ENCODE results near the gene ATP6V1E1. TPM values are rescaled to one million over a fixed set of nuclear protein-coding genes. Genes with fewer than 3 reads are reported as not detected.
A peak's percentile ranks its signal among the peaks of the same experiment; 100 is the strongest.
"Not testable (repeated sequence)": the region's sequence is repeated elsewhere in the genome, so short reads cannot be mapped to it uniquely, and the experiment has no call there.

Gene ATP6V1E1
- total RNA-seq, 3 donors from 2014 or later: 111 to 163 (median 117) TPM

DNA sequence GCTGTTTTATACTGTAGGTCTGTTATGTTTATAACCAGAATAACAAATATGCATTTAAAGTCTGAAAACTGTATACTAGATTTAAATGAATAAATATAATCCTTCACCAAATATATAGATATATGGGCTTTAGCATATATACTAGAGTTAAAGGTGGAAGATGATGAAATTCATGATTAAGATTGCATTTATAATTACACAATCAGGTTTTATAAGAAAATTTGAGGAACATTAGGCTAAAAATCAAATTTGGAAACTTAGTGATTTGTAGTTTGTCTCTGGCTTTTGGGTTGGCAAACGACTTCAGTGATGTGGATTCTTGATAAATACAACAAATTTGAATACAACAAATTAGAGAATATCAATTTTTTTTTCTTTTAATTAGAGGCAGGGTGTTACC is 20.0 kb upstream of the ATP6V1E1 start:
- DNase-seq (ENCODE audit: low spot score in 2 of 2): no peak
- H3K9me3 ChIP-seq: no peaks in the 10 kb centered on the region
- no peaks in the 10 kb centered on the region for H3K4me1 ChIP-seq
- TF ChIP-seq, protein P1, sequence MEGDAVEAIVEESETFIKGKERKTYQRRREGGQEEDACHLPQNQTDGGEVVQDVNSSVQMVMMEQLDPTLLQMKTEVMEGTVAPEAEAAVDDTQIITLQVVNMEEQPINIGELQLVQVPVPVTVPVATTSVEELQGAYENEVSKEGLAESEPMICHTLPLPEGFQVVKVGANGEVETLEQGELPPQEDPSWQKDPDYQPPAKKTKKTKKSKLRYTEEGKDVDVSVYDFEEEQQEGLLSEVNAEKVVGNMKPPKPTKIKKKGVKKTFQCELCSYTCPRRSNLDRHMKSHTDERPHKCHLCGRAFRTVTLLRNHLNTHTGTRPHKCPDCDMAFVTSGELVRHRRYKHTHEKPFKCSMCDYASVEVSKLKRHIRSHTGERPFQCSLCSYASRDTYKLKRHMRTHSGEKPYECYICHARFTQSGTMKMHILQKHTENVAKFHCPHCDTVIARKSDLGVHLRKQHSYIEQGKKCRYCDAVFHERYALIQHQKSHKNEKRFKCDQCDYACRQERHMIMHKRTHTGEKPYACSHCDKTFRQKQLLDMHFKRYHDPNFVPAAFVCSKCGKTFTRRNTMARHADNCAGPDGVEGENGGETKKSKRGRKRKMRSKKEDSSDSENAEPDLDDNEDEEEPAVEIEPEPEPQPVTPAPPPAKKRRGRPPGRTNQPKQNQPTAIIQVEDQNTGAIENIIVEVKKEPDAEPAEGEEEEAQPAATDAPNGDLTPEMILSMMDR (IDR thresholded peaks at IDR 0.05): no peak
- TF ChIP-seq POLR2AphosphoS5 (IDR thresholded peaks at IDR 0.05) (no peak), POLR2A (IDR thresholded peaks at IDR 0.05) (no peak)
- H3K36me3 ChIP-seq: no peaks in the 10 kb centered on the region
- no peak overlapping the region for H3K27ac ChIP-seq
- no peaks in the 10 kb centered on the region for H3K27me3 ChIP-seq
- intact Hi-C loops (cut with DNase I; ENCODE audit: low total_unique reads): no loop called here
- H3K4me3 ChIP-seq: no peak overlapping the region

DNA sequence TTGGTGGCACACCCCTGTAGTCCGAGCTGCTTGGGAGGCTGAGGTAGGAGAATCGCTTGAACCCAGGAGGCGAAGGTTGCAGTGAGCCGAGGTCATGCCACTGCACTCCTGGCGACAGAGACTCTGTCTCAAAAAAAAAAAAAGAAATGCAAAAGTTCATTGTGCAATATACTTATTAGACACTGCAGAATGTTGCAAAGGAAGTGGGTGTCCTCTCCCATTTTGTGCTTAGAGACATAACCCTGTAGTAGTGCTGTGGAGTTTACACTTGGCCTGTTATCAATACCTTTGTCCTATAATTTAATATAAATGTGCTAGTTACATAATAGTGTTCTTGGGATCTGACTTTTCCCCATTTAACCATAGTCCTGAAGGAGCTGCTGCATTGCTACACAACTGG is 19.4 kb upstream of the ATP6V1E1 start:
- intact Hi-C loops (cut with DNase I; ENCODE audit: low total_unique reads): no loop called here
- Histone ChIP-seq H3K27ac (no peak overlapping the region), H3K27me3 (no peaks in the 10 kb centered on the region), H3K4me3 (no peak overlapping the region), H3K9me3 (no peaks in the 10 kb centered on the region), H3K4me1 (no peaks in the 10 kb centered on the region), H3K36me3 (no peaks in the 10 kb centered on the region)
- no peak for DNase-seq (ENCODE audit: low spot score in 2 of 2)
- no peak for TF ChIP-seq POLR2A (IDR thresholded peaks at IDR 0.05)
- TF ChIP-seq, protein P1 (IDR thresholded peaks at IDR 0.05): no peak
- no peak for TF ChIP-seq POLR2AphosphoS5 (IDR thresholded peaks at IDR 0.05)

DNA sequence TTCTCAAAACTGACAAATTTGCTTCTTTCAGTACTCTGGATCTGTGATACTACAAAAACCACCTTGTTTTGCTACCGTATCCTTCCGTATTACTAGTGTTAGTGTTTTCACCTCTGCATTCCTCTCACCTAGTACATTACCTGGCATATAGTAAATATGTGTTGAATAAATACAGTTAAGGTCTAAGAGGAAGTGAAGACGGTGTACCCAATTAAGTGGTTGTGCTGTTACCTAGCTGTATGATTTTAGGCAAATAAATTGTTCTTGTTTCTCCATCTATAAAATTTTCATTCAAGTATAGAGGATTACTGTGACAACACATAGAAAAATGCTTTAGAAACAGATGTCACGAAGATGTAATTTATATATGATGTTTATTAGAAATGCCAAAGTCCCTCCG is 18.9 kb upstream of the ATP6V1E1 start:
- TF ChIP-seq POLR2AphosphoS5 (IDR thresholded peaks at IDR 0.05) (no peak), POLR2A (IDR thresholded peaks at IDR 0.05) (no peak)
- TF ChIP-seq, protein P1 (IDR thresholded peaks at IDR 0.05): no peak
- H3K36me3 ChIP-seq: no peaks in the 10 kb centered on the region
- intact Hi-C loops (cut with DNase I; ENCODE audit: low total_unique reads): no loop called here
- H3K27ac ChIP-seq: no peak overlapping the region
- DNase-seq (ENCODE audit: low spot score in 2 of 2): no peak
- H3K4me3 ChIP-seq: no peak overlapping the region
- no peaks in the 10 kb centered on the region for H3K27me3 ChIP-seq
- no peaks in the 10 kb centered on the region for H3K4me1 ChIP-seq
- no peaks in the 10 kb centered on the region for H3K9me3 ChIP-seq

DNA sequence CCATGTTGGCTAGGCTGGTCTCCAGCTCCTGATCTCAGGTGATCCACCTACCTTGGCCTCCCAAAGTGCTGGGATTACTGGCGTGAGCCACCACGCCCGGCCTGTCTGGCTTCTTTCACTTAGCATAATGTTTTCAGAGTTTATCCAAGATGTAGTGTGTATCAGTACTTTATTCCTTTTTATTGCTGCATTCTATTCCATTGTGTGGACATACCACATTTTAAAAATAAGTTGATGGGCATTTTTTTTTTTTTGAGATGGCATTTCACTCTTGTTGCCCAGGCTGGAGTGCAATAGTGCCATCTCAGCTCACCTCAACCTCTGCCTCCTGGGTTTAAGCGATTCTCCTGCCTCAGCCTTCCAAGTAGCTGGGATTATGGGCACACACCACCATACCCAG is 13.8 kb upstream of the ATP6V1E1 start:
- H3K36me3 ChIP-seq; DNase-seq (ENCODE audit: low spot score in 2 of 2); H3K27me3 ChIP-seq; H3K4me1 ChIP-seq; H3K9me3 ChIP-seq; H3K27ac ChIP-seq; intact Hi-C loops (cut with DNase I; ENCODE audit: low total_unique reads); H3K4me3 ChIP-seq: not testable (repeated sequence)

DNA sequence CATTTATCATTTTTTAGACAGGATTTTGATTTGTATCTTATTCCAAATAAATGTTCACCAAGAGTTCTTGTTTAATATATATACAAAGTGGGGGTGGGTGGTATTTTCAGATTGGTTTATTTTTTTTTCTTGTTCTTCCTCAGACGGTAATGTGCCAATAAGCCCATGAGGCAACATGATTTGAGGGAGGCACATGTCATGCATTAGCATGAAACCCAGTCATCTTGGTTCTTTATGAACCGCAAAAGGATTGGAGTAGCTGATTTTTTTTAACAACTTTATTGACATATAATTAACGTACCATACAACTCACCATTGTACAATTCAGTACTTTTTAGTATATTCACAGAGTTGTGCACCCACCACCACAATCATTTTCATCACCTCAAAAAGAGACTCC is 12.7 kb upstream of the ATP6V1E1 start:
- no peaks in the 10 kb centered on the region for H3K36me3 ChIP-seq
- no peaks in the 10 kb centered on the region for H3K9me3 ChIP-seq
- intact Hi-C loops (cut with DNase I; ENCODE audit: low total_unique reads): no loop called here
- H3K4me1 ChIP-seq: no peaks in the 10 kb centered on the region
- TF ChIP-seq, protein P1 (IDR thresholded peaks at IDR 0.05): no peak
- no peak for TF ChIP-seq POLR2A (IDR thresholded peaks at IDR 0.05)
- H3K27ac ChIP-seq: no peak overlapping the region
- no peak for DNase-seq (ENCODE audit: low spot score in 2 of 2)
- no peaks in the 10 kb centered on the region for H3K27me3 ChIP-seq
- no peak overlapping the region for H3K4me3 ChIP-seq

DNA sequence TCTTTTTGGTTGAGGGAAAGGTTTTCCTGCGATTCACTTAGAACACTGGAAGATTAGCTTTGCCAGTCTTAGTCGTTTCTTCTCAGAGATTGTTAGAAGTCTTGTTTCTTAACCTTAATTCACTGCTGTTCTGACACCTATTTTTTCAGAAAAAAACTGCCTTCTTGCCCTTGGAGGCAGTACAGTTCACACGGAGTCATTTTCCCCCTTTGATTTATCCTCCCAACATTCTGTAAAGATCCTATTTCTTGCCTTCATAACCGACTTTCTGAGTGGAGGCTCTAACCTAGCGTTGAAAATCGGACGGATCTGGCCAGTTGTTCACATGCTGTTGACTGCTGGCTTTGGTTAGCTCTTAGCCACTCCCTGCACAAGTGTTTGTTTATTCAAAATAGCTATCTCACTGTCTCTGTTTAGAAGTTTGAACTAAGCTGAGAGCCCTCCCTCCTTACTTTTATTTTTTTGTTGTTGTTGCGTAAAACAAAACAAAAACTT is 10.7 kb upstream of the ATP6V1E1 start:
- Histone ChIP-seq H3K27ac (peak overlapping the region; percentile 100), H3K9me3 (no peaks in the 10 kb centered on the region), H3K4me1 (no peaks in the 10 kb centered on the region), H3K36me3 (no peaks in the 10 kb centered on the region), H3K4me3 (peak overlapping the region; percentile 75 to 92 (median 89)), H3K27me3 (no peaks in the 10 kb centered on the region)
- intact Hi-C loops (cut with DNase I; ENCODE audit: low total_unique reads): no loop called here
- TF ChIP-seq, protein P1 (IDR thresholded peaks at IDR 0.05): no peak
- TF ChIP-seq POLR2AphosphoS5 (IDR thresholded peaks at IDR 0.05) (peak in 1 of 3 donors; percentile 38), POLR2A (IDR thresholded peaks at IDR 0.05) (no peak)
- no peak for DNase-seq (ENCODE audit: low spot score in 2 of 2)

Data from breast epithelium (tissue), 4 donors.